Mesothelial cell of epicardium (in vitro differentiated cells): ENCODE data around the gene IFIT3. TPM values are rescaled to one million over a fixed set of nuclear protein-coding genes. Genes with fewer than 3 reads are reported as not detected.

Source experiments
- DNase-seq, 2 experiments: peaks; one replicate each; pipeline ENCODE4 v3.0.0; 2021; ENCODE audit warnings: low spot score in 2 of 2; ENCODE audit not compliant: unreplicated experiment in 2 of 2
- H3K27ac Mint-ChIP-seq: 2 replicates; pipeline ENCODE4 v1.8.0; 2021; ENCODE audit warnings: mixed read lengths
- H3K27me3 Mint-ChIP-seq: 2 replicates; pipeline ENCODE4 v1.8.0; 2021; ENCODE audit warnings: low read depth, mixed read lengths
- H3K36me3 Mint-ChIP-seq: 2 replicates; pipeline ENCODE4 v1.8.0; 2021; ENCODE audit warnings: mixed read lengths
- H3K4me1 Mint-ChIP-seq: 2 replicates; pipeline ENCODE4 v1.8.0; 2021; ENCODE audit warnings: mixed read lengths
- H3K4me3 Mint-ChIP-seq: 2 replicates; pipeline ENCODE4 v1.8.0; 2021; ENCODE audit warnings: mild to moderate bottlenecking, moderate library complexity, mixed read lengths
- H3K9me3 Mint-ChIP-seq: 2 replicates; pipeline ENCODE4 v1.8.0; 2021; ENCODE audit warnings: mixed read lengths
- CTCF ChIP-seq: fragments of 200-600 bp; sonication (generic); IDR thresholded peaks from one replicate; pipeline ENCODE4 v1.5.0; 2021; ENCODE audit warnings: antibody characterized with exemption; ENCODE audit not compliant: unreplicated experiment
- total RNA-seq: library from RNA; stranded (reverse); gene quantifications from 3 replicates; pipeline ENCODE4 v1.2.1, GENCODE V29; 2021

The IFIT3 gene
- total RNA-seq, 1 donor from 2014 or later, result 17.8 TPM

- Mint-ChIP-seq H3K27ac (peak within 1 kb of the TSS; percentile 96), H3K9me3 (peaks cover 12% of the 10 kb centered on the region), H3K36me3 (peaks cover 6% of the 10 kb centered on the region), H3K4me1 (peaks cover 28% of the 10 kb centered on the region), H3K4me3 (peak within 1 kb of the TSS; percentile 43), H3K27me3 (no peaks in the 10 kb centered on the region)
- DNase-seq, result no peak
- no peak for TF ChIP-seq CTCF
Measured at GRCh38 chr10:89301721-89302445, 25.9 kb upstream of the IFIT3 start, which contains the start of gene IFIT2. Gene IFIT2 (plus strand): TSS chr10:89302046. CDS start chr10:89302124, 78 bp downstream.

DNA sequence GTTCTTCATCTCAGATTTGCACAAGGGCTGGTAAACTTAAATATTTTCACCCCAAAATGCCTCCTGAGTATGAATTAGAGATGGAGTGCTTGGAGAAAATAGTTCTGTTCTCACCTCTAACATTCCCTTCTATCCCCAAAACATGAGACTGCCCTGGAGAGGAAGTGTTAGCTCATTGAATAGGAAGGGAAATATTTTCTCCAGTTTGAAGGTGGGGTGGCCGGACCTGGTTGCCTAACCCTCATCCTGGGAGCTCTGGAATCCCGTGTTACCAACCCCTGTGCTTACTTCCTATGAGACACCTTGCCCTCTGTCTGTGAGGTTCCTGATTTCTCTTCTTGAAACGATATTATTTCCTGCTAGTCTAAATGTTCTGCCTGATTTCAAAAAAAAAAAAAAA lies 25.2 kb upstream of the IFIT3 start:
- no peak for DNase-seq
- Mint-ChIP-seq H3K4me1 (peaks cover 28% of the 10 kb centered on the region), H3K9me3 (peaks cover 12% of the 10 kb centered on the region), H3K27ac (peak overlapping the region; percentile 96), H3K36me3 (peaks cover 6% of the 10 kb centered on the region), H3K4me3 (peak overlapping the region; percentile 16), H3K27me3 (no peaks in the 10 kb centered on the region)
- TF ChIP-seq CTCF, result no peak

- Mint-ChIP-seq H3K27me3 (no peaks in the 10 kb centered on the region), H3K4me1 (peaks cover 28% of the 10 kb centered on the region), H3K27ac (peak overlapping the region; percentile 9), H3K4me3 (no peak overlapping the region), H3K36me3 (peaks cover 9% of the 10 kb centered on the region), H3K9me3 (peaks cover 12% of the 10 kb centered on the region)
- no peak for DNase-seq
- no peak for TF ChIP-seq CTCF
Measured at GRCh38 chr10:89303161-89303560, 24.6 kb upstream of the IFIT3 start.

DNA sequence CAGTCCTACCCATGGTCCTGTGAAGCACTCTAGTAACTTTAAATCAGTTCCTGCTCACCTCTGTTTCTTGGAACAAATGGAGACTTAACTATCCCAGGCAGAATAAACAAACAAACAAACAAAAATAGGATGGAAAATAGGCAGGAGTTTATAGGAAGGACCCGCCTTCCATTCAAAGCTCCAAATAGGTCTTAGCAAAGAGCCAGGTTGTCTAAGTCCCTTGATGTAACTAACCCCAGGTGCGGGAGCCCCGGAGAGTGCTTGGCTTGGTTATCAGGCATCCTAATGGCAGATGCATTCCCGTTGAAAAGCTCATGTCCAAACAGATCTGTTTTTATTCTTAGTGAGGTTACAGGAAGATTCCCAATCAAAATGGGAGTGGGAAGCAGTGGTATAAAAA lies 23.8 kb upstream of the IFIT3 start:
- Mint-ChIP-seq H3K9me3 (peaks cover 7% of the 10 kb centered on the region), H3K27me3 (no peaks in the 10 kb centered on the region), H3K4me1 (peaks cover 28% of the 10 kb centered on the region), H3K36me3 (peaks cover 9% of the 10 kb centered on the region), H3K4me3 (no peak overlapping the region), H3K27ac (no peak overlapping the region)
- TF ChIP-seq CTCF, result no peak
- no peak for DNase-seq

DNA sequence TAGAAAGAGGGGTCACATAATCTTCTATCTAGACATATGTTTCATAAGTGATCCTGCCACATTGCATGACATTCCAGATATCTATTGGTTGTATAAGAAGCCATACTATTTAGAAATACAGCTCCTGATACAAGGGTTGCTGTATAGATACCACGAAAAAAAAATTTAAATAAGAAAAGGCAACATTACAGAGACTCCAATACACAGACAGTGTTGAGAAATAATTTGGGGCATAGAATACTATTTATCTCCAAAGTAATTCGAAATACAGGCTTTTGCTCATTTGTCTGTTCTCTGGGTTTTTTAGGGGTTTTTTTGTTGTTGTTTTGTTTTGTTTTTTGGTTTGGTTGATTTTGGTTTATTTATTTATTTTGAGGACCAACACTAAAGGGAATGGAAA lies 23.4 kb upstream of the IFIT3 start:
- Mint-ChIP-seq H3K36me3 (peaks cover 6% of the 10 kb centered on the region), H3K4me1 (peaks cover 28% of the 10 kb centered on the region), H3K4me3 (no peak overlapping the region), H3K27me3 (no peaks in the 10 kb centered on the region), H3K9me3 (peaks cover 3% of the 10 kb centered on the region), H3K27ac (no peak overlapping the region)
- no peak for DNase-seq
- TF ChIP-seq CTCF, result no peak
